ENCODE measurements around the gene TMEM119. TPM values are rescaled to one million over a fixed set of nuclear protein-coding genes. Genes with fewer than 3 reads are reported as not detected.

TMEM119 gene
- total and polyA plus RNA-seq, 2 of the 8 experiments (the other 6 are each of a cell fraction or from before 2014, with no cell fraction given), result 0.35 to 0.61 TPM

GRCh38 chr12:108642269-108642870, 44.5 kb upstream of the TMEM119 start (continued):
- TF ChIP-seq CTBP2 (IDR thresholded peaks at IDR 0.05; ENCODE audit: borderline replicate concordance, insufficient read depth, insufficient read length, low read length) (no peak), SIX5 (IDR thresholded peaks at IDR 0.05; ENCODE audit: low read depth, low read length) (no peak), TAF1 (IDR thresholded peaks at IDR 0.05; ENCODE audit: low read depth, low read length) (no peak)
